GM18505 (cell line): Measurements from ENCODE around the gene GLCE.

Experiments used
- ATAC-seq: cut with Tn5 transposase; IDR thresholded peaks from one replicate; pipeline ENCODE4 v1.9.1; 2021; ENCODE audit not compliant: unreplicated experiment
- POLR2A ChIP-seq: IDR thresholded peaks from 4 replicates; pipeline ENCODE4 v1.6.1; 2011; ENCODE audit warnings: borderline replicate concordance; ENCODE audit not compliant: insufficient read depth, insufficient read length; ENCODE audit errors: extremely low read depth

The GLCE gene

DNA sequence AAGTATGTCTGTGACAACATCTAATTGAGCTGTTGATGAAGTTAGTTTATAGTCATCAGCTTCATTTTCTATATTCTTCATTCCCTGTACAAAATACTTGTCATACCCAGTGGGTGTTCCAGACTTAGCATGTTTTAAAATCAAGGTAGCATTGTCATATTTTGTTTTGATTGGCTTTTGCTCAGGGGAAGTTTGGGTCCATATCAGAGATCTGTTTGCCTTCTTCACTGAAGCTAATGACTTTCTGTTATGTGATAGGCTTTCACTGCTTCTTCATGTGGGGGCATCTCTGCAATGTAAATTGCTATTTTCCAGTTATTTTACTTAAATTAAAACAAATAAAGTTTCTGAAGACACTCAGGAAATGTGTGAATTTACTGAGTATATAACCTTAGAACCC lies 15.1 kb downstream of the GLCE start:
- no peak for TF ChIP-seq POLR2A
- no peak for ATAC-seq

DNA sequence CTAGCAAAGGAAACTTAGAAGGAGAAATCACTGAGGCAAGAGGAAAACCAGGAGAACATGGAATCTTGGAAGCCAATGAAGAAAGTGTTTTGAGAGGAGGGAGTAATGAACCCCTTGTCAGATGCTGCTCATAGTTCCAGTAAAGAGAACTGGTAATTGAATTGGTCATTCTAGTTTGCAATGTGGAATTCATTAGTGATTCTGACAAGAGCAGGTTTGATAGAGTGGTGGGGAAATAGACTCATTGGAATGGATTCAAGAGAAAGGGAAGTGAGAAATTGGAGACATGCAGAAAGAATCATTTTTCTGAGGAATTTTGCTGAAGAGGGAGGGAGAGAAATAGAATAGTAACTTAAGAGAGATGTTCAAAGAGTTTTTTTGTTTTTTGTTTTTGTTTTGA lies 21.0 kb downstream of the GLCE start:
- ATAC-seq, result no peak
- no peak for TF ChIP-seq POLR2A

DNA sequence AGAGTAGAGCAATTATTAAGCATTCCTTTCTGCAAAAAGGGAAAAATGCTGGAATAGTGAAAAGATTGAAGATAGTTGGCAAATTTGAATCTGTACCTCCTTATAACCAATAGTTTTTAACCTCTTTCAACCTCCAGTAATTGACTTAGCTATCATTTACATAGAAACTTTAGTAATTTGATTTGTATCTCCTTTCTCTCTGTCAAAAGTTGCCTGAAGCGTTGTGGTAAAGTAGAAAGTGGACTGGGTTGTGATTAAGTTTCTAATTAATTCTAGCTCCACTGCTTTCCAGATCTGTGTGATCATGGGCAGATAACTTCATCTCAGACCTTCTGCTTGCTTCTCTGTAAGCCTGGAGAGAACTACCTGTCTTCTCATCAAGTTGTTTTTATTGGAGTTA lies 24.8 kb downstream of the GLCE start:
- no peak for TF ChIP-seq POLR2A
- ATAC-seq, result no peak

DNA sequence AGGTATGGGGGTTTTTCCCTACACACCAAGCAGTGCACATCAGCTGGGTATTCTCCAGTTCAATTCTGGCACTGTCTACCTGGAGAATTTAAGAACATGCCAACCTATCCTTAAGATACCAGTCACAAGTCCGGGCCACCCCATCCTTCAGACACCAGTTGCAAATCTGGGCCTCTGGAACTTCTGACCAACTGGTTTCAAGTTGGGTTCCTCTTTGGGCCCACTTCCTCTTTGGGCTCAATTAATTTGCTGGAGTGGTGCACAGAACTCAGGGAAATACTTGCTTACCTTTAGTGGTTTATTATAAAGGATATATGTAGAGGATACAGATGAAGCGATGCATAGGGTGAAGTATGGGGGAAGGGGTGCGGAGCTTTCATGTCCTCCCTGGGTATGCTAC lies 25.3 kb downstream of the GLCE start:
- no peak for TF ChIP-seq POLR2A
- ATAC-seq, result no peak

DNA sequence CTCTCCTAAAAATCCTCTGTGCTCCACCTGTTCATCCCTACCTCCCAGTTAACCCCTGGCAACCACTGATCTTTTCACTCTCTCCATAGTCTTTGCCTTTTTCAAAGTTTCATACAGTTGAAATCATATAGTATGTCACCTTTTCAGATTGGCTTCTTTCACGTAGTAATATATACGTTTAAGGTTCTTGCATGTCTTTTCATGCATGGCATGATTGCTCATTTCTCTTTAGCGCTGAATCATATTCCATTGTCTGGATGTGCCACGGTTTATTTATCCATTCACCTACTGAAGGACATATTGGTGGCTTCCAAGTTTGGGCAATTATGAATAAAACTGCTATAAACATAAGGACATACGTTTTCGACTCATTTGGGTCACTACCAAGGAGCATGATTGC lies 28.7 kb downstream of the GLCE start:
- no peak for TF ChIP-seq POLR2A

DNA sequence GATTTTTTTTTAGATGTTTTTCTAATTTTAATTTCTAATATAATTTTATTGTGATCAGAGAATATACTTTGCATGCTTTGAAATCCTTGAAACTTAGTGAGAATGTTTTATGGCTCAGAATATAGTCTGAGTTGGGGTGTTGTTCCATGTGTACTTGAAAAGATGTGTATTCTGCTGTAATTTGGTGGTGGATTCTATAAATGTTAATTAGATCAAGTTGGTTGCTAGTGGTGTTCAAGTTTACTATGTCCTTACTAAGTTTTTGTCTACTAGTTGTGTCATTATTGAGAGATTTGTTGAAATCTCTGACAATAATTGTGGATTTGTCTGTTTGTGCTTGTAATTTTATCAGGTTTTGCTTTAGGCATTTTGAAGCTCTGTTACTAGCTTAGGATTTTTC lies 29.7 kb downstream of the GLCE start:
- no peak for ATAC-seq
- no peak for TF ChIP-seq POLR2A

More for the DNA sequence above, 28.7 kb downstream of the GLCE start:
- no peak for ATAC-seq

DNA sequence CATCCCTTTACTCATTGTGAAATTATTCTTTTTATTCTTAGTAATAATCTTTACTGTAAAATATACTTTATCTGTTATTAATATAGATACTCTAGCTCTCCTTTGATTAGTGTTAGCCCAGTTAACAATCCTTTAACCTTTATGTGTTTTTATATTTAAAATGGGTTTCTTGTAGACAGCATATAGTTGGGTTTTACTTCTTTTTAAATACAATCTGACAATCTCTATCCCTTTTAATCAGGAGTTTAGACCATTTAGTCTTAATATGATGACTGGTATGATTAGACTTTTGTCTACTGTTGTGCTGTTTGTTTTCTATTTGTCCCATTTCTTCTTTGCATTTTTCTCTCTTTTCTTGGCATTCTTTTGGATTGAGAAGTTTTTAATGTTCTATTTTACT lies 30.1 kb downstream of the GLCE start:
- ATAC-seq, result no peak
- no peak for TF ChIP-seq POLR2A

DNA sequence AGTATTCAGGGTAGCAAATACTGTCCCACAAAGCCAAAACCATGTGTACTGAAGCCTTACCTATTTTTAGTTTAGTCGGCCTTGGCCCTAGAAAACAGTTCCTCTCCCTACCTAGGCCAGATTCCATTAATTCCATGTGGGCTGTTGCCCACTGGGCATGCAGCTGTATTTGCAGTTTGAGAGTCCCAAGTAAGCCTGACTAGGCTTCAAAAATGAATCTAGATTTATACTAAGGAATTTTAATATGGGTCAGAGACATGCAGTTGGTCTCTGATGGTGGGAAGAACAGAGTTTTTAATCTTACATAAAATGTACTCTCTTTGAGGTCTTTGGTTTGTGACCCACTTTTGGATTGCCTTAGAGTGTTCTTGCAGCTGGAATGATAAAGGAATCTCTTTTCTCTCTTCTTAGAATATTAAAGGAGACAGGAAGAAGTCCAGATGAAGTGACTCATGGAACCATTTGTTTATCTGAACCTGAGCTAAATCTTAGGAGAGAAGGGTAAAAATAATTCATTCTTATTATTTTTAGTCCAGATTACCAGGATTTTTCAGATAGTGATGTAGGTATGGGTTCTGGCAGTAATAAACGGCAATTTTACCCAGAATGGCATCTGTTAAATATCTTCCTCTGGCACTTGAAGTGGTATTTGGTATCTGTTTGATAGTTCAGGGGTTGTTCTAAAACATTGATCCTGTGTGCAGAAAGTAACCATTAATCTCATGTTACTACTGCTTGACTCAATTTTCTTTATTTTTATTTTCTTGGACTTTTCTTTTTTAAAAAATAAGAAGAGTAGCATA lies 33.8 kb downstream of the GLCE start:
- TF ChIP-seq POLR2A, result no peak

DNA sequence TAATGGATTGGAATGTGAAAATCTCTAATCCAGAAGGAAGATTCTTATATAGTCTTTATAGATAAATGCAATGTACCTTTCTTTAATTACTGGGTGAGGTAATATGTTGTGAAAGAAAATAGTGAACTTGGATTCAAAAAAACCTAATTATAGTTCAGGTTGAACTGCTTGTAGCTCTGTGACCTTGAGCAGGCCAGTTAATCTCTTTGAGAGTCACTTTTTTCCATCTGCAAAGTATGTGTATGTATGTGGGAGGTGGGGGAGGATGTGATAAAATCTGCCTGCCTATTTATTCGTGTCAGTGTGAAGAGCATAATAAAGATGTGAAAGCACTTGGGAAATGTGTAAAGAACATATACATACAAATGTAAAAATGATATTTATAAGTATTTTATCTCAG lies 34.4 kb downstream of the GLCE start:
- TF ChIP-seq POLR2A, result no peak
- ATAC-seq, result no peak

More for the DNA sequence above, 33.8 kb downstream of the GLCE start:
- ATAC-seq, result no peak

DNA sequence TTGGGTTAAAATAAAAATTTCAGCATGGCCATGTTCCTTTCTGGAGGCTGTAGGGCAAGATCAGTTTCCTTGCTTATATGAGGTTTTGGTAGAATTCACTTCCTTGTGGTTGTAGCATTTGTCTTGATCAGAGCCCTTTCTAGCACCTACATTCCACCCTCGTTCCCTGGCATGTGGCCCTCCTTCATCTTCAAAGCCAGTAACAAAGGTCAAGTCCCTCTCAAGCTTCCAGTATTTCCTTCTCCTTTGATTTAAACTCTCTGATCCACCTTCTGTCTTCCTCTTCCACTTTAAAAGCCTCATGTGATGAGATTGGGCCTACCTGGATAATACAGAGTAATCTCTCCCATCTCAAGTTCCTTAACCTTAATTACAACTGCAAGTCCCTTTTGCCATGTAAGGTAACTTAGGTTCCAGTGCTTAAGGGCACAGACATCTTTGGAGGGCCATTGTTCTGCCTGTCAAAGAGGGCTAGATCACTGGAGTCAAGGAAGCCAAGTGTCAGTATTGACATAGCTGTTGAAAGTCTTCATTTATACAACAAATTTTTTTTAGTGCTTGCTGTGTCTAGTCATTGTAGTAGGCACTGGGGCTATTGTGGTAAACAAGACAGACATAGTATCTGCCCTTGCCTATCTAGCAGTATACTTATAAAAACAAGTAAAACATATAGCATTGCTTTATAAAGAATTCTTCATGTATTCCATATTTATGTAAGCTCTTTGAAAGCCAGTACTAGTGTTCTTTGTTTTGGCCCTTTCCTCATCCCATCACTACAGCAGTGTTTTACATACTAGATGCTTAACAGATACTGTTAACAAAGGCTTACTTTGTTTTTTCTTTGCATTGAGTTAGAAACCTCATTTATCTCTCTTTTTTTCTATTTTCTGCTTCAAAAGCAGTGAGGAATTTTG lies 40.7 kb downstream of the GLCE start:
- no peak for TF ChIP-seq POLR2A

DNA sequence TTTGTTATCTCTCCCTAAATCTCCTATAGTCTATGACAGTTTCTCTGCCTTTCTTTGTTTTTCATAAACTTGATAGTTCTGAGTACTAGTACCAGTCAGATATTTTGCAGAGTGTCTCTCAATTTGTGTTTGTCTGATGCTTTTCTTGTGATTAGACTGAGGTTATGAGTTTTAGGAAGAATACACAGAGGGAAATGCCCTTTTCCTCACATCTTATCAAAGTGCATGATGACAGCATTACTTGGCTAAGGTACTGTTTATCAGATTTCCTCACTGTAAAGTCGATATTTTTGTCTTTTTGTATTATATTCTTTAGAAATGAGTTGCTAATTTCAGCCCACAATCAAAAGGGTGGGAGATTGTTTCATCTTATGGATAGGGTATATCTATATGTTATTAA lies 45.6 kb downstream of the GLCE start:
- TF ChIP-seq POLR2A, result no peak
- ATAC-seq, result no peak

More for the DNA sequence above, 40.7 kb downstream of the GLCE start:
- no peak for ATAC-seq

DNA sequence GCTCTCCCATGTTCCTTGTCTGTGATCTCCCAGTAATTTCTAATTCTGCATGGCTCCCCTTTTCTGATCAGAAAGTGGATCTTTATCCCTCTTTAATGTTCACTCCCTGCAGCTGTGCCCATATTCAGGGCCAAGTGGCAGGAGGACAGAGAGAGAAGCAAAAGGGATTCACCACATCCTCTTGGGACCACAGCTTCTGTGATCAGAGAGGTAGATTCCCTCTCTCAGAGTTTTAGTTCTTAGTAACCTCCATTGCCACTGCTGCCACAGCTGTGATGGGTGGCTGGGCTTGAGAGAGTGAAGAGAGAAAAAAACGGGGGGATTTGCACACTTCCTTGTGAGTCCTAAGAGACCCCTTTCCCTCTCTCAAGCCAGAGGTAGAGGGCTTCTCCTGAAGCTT lies 49.2 kb downstream of the GLCE start:
- TF ChIP-seq POLR2A, result no peak
- no peak for ATAC-seq

DNA sequence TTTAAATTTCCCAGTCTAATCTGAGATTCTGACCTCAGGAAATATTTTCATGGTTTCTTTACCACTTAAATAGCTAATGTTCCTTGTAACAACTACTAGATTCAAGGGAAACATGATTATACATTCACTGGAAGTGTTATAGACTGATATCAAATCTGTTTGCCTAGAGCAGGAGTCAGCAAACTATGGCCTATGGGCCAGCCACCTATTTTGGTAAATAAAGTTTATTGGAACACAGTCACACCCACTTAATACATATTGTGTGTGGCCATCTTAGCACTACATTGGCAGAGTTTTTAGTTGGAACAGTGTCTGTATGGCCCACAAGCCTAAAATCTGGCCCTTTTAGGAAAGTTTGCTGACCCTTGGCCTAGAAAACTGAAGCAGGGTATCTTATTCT lies 50.1 kb downstream of the GLCE start:
- no peak for ATAC-seq
- no peak for TF ChIP-seq POLR2A

DNA sequence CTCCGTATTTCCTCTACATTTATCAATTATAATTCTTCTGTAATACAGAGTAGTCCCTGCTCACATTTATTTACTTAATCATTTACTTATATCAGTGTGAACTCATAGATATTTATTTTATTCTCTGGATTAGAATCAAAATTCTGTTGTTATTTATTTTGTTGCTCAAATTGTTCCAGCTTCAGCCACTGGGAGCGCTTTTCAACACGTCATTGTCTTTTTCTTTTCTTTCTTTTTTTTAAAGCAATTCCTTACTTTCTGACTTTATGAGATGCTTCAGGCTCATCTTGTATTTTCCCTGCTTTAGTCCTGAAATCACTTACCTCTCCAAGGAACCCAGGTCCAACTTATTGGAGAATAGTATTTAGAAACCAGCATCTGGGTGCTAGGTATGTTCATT lies 53.4 kb downstream of the GLCE start:
- no peak for TF ChIP-seq POLR2A
- ATAC-seq, result no peak
